Measurements from ENCODE around the gene PNCK. TPM values are rescaled to one million over a fixed set of nuclear protein-coding genes. Genes with fewer than 3 reads are reported as not detected.

Gene PNCK
- total RNA-seq, 1 donor from 2014 or later, result 1.4 TPM

GRCh38 chrX:153704021-153704526 is 30.5 kb upstream of the PNCK start:
- H3K4me1 ChIP-seq, result no peaks in the 10 kb centered on the region
- no peak for DNase-seq (ENCODE audit: low spot score in 2 of 2)
- no peaks in the 10 kb centered on the region for H3K9me3 ChIP-seq
- no peak overlapping the region for H3K27ac ChIP-seq
- intact Hi-C loops (cut with DNase I), result no loop called here
- H3K4me3 ChIP-seq, result no peak overlapping the region
- no peaks in the 10 kb centered on the region for H3K27me3 ChIP-seq
- TF ChIP-seq, protein P1, sequence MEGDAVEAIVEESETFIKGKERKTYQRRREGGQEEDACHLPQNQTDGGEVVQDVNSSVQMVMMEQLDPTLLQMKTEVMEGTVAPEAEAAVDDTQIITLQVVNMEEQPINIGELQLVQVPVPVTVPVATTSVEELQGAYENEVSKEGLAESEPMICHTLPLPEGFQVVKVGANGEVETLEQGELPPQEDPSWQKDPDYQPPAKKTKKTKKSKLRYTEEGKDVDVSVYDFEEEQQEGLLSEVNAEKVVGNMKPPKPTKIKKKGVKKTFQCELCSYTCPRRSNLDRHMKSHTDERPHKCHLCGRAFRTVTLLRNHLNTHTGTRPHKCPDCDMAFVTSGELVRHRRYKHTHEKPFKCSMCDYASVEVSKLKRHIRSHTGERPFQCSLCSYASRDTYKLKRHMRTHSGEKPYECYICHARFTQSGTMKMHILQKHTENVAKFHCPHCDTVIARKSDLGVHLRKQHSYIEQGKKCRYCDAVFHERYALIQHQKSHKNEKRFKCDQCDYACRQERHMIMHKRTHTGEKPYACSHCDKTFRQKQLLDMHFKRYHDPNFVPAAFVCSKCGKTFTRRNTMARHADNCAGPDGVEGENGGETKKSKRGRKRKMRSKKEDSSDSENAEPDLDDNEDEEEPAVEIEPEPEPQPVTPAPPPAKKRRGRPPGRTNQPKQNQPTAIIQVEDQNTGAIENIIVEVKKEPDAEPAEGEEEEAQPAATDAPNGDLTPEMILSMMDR (IDR thresholded peaks at IDR 0.05), result no peak
- peaks cover 9 to 13% of the 10 kb centered on the region in 2 donors for H3K36me3 ChIP-seq

DNA sequence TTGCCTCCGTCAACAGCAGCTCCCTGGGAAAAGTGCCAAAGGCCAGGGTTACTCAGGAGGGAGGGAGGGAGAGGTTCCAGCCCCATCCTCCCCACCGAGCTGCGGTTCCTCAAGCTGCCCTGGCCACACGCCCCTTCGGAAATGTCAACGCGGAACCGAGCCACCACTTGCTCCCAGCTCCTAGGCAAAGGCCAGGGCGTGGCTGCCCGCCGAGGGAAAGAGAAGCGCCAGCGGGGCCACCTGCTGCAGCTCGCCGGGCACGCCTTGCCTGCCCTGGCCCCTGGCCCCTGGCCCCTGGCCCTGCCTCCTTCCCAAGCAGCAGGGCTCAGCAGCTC is 29.4 kb upstream of the PNCK start:
- no peak overlapping the region for H3K27ac ChIP-seq

GRCh38 chrX:153702336-153703035 is 28.9 kb upstream of the PNCK start:
- TF ChIP-seq, protein P1 (IDR thresholded peaks at IDR 0.05), result no peak
- H3K9me3 ChIP-seq, result no peaks in the 10 kb centered on the region
- intact Hi-C loops (cut with DNase I), result no loop called here
- H3K36me3 ChIP-seq, result peaks cover 9 to 14% of the 10 kb centered on the region in 2 donors
- no peak overlapping the region for H3K27ac ChIP-seq
- H3K4me1 ChIP-seq, result no peaks in the 10 kb centered on the region
- no peak for DNase-seq (ENCODE audit: low spot score in 2 of 2)
- H3K27me3 ChIP-seq, result no peaks in the 10 kb centered on the region
- H3K4me3 ChIP-seq, result no peak overlapping the region

More for the DNA sequence above, 29.4 kb upstream of the PNCK start:
- intact Hi-C loops (cut with DNase I), result no loop called here
- TF ChIP-seq, protein P1 (IDR thresholded peaks at IDR 0.05), result no peak
- DNase-seq (ENCODE audit: low spot score in 2 of 2), result no peak
- Histone ChIP-seq H3K27me3 (no peaks in the 10 kb centered on the region), H3K4me3 (no peak overlapping the region), H3K36me3 (peaks cover 9 to 13% of the 10 kb centered on the region in 2 donors), H3K9me3 (no peaks in the 10 kb centered on the region), H3K4me1 (no peaks in the 10 kb centered on the region)

DNA sequence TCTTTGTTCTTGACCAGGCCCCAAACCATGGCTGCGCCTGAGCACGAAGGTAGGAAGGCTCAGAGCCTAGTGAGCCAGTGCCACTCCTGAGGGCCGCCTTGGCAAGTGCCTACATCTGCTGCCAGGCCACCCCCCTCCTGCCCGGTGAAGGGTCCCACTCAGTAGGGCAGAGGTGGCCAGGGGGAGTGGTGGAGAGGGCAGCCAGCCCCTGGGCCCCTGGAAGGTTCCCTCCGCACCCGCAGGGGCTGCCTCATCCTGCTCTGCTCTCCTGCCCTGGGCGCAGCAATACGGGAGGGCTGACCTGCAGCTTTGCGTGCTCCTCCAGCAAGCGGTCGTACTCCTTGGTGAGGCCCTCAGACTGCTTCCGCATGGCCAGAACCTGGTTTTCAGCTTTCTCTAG is 28.1 kb upstream of the PNCK start:
- TF ChIP-seq, protein P1 (IDR thresholded peaks at IDR 0.05), result no peak
- no peak for DNase-seq (ENCODE audit: low spot score in 2 of 2)

DNA sequence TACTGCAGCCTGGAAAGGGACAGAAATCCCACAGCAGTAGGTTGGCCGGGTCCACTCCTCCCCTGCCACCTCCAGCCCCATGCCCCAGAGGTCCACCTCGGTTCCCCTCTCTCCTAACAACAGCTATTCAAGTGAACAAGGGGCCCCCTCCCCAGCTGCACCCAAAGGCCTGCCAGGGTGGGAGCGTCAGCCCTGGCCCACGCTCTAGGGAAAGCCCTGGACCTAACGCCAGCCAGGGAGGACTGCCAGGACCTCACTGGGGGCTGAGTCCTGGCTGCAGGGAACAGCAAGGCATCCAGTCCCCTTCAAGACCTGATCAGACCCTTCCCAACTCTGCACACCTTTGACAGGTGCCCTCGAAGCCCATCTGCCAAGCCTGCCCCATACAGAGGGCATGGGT is 27.4 kb upstream of the PNCK start:
- peak overlapping the region in 1 of 2 donors; percentile 11 for H3K27ac ChIP-seq
- H3K4me1 ChIP-seq, result no peaks in the 10 kb centered on the region

More for the DNA sequence above, 28.1 kb upstream of the PNCK start:
- peaks cover 14 to 17% of the 10 kb centered on the region in 2 donors for H3K36me3 ChIP-seq
- no peaks in the 10 kb centered on the region for H3K4me1 ChIP-seq
- no peaks in the 10 kb centered on the region for H3K27me3 ChIP-seq
- intact Hi-C loops (cut with DNase I), result no loop called here
- no peak overlapping the region for H3K4me3 ChIP-seq
- no peaks in the 10 kb centered on the region for H3K9me3 ChIP-seq
- H3K27ac ChIP-seq, result no peak overlapping the region

More for the DNA sequence above, 27.4 kb upstream of the PNCK start:
- Histone ChIP-seq H3K27me3 (no peaks in the 10 kb centered on the region), H3K9me3 (no peaks in the 10 kb centered on the region), H3K4me3 (no peak overlapping the region), H3K36me3 (peaks cover 14 to 17% of the 10 kb centered on the region in 2 donors)
- no peak for DNase-seq (ENCODE audit: low spot score in 2 of 2)
- TF ChIP-seq, protein P1 (IDR thresholded peaks at IDR 0.05), result no peak
- intact Hi-C loops (cut with DNase I), result no loop called here

Measured in ascending aorta (tissue), 2 donors.